B cell (primary cell): Measurements from ENCODE around the gene C5orf52. TPM values are rescaled to one million over a fixed set of nuclear protein-coding genes. Genes with fewer than 3 reads are reported as not detected.
"Not testable (repeated sequence)": the region's sequence is repeated elsewhere in the genome, so short reads cannot be mapped to it uniquely, and the experiment has no call there.

ENCODE experiments used
- ATAC-seq: fragments of 200-7000 bp; cut with Tn5 transposase; one replicate; pipeline ENCODE4 v1.10.0; 2021; ENCODE audit warnings: low read depth, mild to moderate bottlenecking, moderate number of reproducible peaks, moderate library complexity
- CTCF ChIA-PET: fragments of 350-600 bp; sonication (Branson Sonifier 250); formaldehyde crosslinking; loops from one replicate; lab custom pipeline; 2021; ENCODE audit warnings: antibody characterized with exemption, inconsistent platforms; lab: Charles Lee
- POLR2A ChIA-PET: fragments of 350-600 bp; sonication (Branson Sonifier 250); formaldehyde crosslinking; loops from one replicate; lab custom pipeline; 2021; ENCODE audit warnings: antibody characterized with exemption; lab: Charles Lee
- DNase-seq: peaks from one replicate; pipeline ENCODE4 v3.0.0; 2013
- H2AFZ ChIP-seq: 2 replicates; pipeline ENCODE4 v1.6.1; 2012; ENCODE audit warnings: mild to moderate bottlenecking, low read depth, low read length; ENCODE audit not compliant: insufficient read depth, poor library complexity, severe bottlenecking
- H3K27ac ChIP-seq, 2 donors: 1 replicate in 1 of 2; 2 replicates in 1 of 2; pipeline ENCODE4 v1.5.1; 2012 to 2013; ENCODE audit warnings: low read length in 2 of 2, mild to moderate bottlenecking in 2 of 2, moderate library complexity in 1 of 2
- H3K27me3 ChIP-seq, 4 experiments: fragments of 200-600 bp in 1 of 4; sonication (generic) in 1 of 4; replicated peaks in 1 of 4; 1 replicate in 2 of 4; 2 replicates in 2 of 4; pipeline versions ENCODE4 v1.6.1 to v1.7.0; 2013 to 2016; ENCODE audit warnings: low read length in 3 of 4, mild to moderate bottlenecking in 2 of 4, mixed read lengths in 1 of 4, moderate library complexity in 1 of 4; ENCODE audit not compliant: insufficient read depth in 4 of 4, control insufficient read depth in 3 of 4; ENCODE audit errors: control extremely low read depth in 1 of 4
- H3K36me3 ChIP-seq, 2 experiments: replicated peaks in 1 of 2; 1 replicate in 1 of 2; 2 replicates in 1 of 2; pipeline versions ENCODE4 v1.6.1 to v1.7.1; 2013; ENCODE audit warnings: low read length in 1 of 2; ENCODE audit not compliant: insufficient read depth in 2 of 2, control insufficient read depth in 1 of 2; ENCODE audit errors: control extremely low read depth in 1 of 2, extremely low read depth in 1 of 2
- H3K4me1 ChIP-seq, 2 donors: fragments of 200-600 bp in 1 of 2; sonication (generic) in 1 of 2; 1 replicate in 1 of 2; 2 replicates in 1 of 2; pipeline versions ENCODE4 v1.5.1 to v1.6.1; 2013 to 2017; ENCODE audit warnings: low read length in 2 of 2; ENCODE audit not compliant: control insufficient read depth in 2 of 2, insufficient read depth in 2 of 2
- H3K4me2 ChIP-seq: replicated peaks from 2 replicates; pipeline ENCODE3; 2012; ENCODE audit warnings: mild to moderate bottlenecking, low read depth, low read length; ENCODE audit not compliant: poor library complexity, severe bottlenecking
- H3K4me3 ChIP-seq, 5 experiments: fragments of 200-600 bp in 1 of 5; sonication (generic) in 1 of 5; 1 replicate in 3 of 5; 2 replicates in 2 of 5; pipeline versions ENCODE4 v1.5.1 to v1.7.0; 2011 to 2016; ENCODE audit warnings: low read length in 4 of 5, mild to moderate bottlenecking in 4 of 5, low read depth in 2 of 5, control low read depth in 1 of 5, moderate library complexity in 1 of 5; ENCODE audit not compliant: insufficient read depth in 1 of 5; ENCODE audit errors: control extremely low read depth in 1 of 5, extremely low read depth in 1 of 5
- H3K79me2 ChIP-seq: fragments of 200-600 bp; sonication (generic); one replicate; pipeline ENCODE4 v1.6.0; 2016; ENCODE audit warnings: low read length; ENCODE audit not compliant: control insufficient read depth, insufficient read depth
- H3K9ac ChIP-seq: fragments of 200-600 bp; sonication (generic); 2 replicates; pipeline ENCODE4 v1.6.1; 2017; ENCODE audit warnings: mild to moderate bottlenecking, low read length, moderate library complexity
- H3K9me3 ChIP-seq, 3 donors: one replicate each; pipeline versions ENCODE4 v1.6.1 to v1.7.1; 2013; ENCODE audit warnings: low read length in 2 of 3; ENCODE audit not compliant: control insufficient read depth in 2 of 3, insufficient read depth in 1 of 3; ENCODE audit errors: control extremely low read depth in 1 of 3
- H4K20me1 ChIP-seq: 2 replicates; pipeline ENCODE4 v1.6.0; 2012; ENCODE audit warnings: mild to moderate bottlenecking, low read length; ENCODE audit not compliant: insufficient read depth, control insufficient read depth, poor library complexity, severe bottlenecking
- H3K27ac Mint-ChIP-seq: one replicate; pipeline ENCODE4 v1.8.0; 2021; ENCODE audit warnings: mixed read lengths
- H3K27me3 Mint-ChIP-seq: one replicate; pipeline ENCODE4 v1.8.0; 2021; ENCODE audit warnings: mixed read lengths
- H3K4me1 Mint-ChIP-seq: one replicate; pipeline ENCODE4 v1.8.0; 2021; ENCODE audit warnings: mixed read lengths
- H3K4me3 Mint-ChIP-seq: one replicate; pipeline ENCODE4 v1.8.0; 2021; ENCODE audit warnings: mixed read lengths
- H3K9me3 Mint-ChIP-seq: one replicate; pipeline ENCODE4 v1.8.0; 2022; ENCODE audit warnings: mixed read lengths; ENCODE audit not compliant: insufficient read depth
- CTCF ChIP-seq: fragments of 200-600 bp; IDR thresholded peaks from one replicate; pipeline ENCODE4 v1.8.0; 2022; ENCODE audit warnings: antibody characterized with exemption, mild to moderate bottlenecking
- EZH2 ChIP-seq: IDR thresholded peaks from 2 replicates; pipeline ENCODE4 v1.6.1; 2012; ENCODE audit warnings: borderline replicate concordance, low read depth, mild to moderate bottlenecking, moderate library complexity, low read length; ENCODE audit not compliant: insufficient read depth, poor library complexity, severe bottlenecking
- WGBS: methylation state at CpG from one replicate; pipeline ENCODE4 v1.1.5; 2013; ENCODE audit warnings: missing lambda C conversion rate; ENCODE audit not compliant: insufficient coverage; 5-methylcytosine and 5-hydroxymethylcytosine counted together
- intact Hi-C: fragments of 100-400 bp; cut with micrococcal nuclease; formaldehyde crosslinking; loops from one replicate; pipeline ENCODE4 v1.10.0; 2022
- polyA plus RNA-seq: library from polyadenylated mRNA; depleted of rRNA; stranded (reverse); fragments of >200 nt; gene quantifications from 2 replicates; pipeline ENCODE4 v1.2.3, GENCODE V29; 2012
- total RNA-seq, 2 donors: library from RNA; stranded (reverse); fragments of 120-200 nt in 1 of 2; gene quantifications; 1 replicate in 1 of 2; 2 replicates in 1 of 2; pipeline versions ENCODE4 v1.2.3 to v1.2.4, GENCODE V29; 2013 to 2022

Gene C5orf52
- total and polyA plus RNA-seq, 2 donors (not counting 1 experiment from before 2014, with no cell fraction given), result not detected

- Mint-ChIP-seq H3K4me3 (no peak overlapping the region), H3K4me1 (peaks cover 2% of the 10 kb centered on the region), H3K27ac (no peak overlapping the region), H3K27me3 (no peaks in the 10 kb centered on the region), H3K9me3 (no peaks in the 10 kb centered on the region)
- Histone ChIP-seq H3K9me3 (no peaks in the 10 kb centered on the region), H3K4me1 (no peaks in the 10 kb centered on the region), H3K27me3 (no peaks in the 10 kb centered on the region), H2AFZ (no peak overlapping the region), H4K20me1 (no peaks in the 10 kb centered on the region), H3K4me2 (no peak overlapping the region), H3K36me3 (no peaks in the 10 kb centered on the region), H3K27ac (no peak overlapping the region), H3K4me3 (no peak overlapping the region), H3K9ac (no peak overlapping the region), H3K79me2 (no peaks in the 10 kb centered on the region)
- DNase-seq (no peak), ATAC-seq (no peak)
- TF ChIP-seq EZH2 (no peak), CTCF (no peak)
- POLR2A ChIA-PET, result interaction anchor here (0.6 kb wide), 1 partner anchor 130 kb away, joined by 8 read pairs; no protein-coding TSS in a partner anchor
- CTCF ChIA-PET, result interaction anchor here (0.7 to 2.0 kb wide), 4 partner anchors 8 to 347 kb away, joined by 3 to 5 read pairs (median 4); no protein-coding TSS in a partner anchor
- WGBS, result 81% methylated on average over 3 of the region's 3 CpGs
- intact Hi-C loops, result no loop called here
These were observed 10.9 kb downstream of the C5orf52 start for GRCh38 chr5:157682257-157682656.

- CTCF ChIA-PET, H4K20me1 ChIP-seq, H3K9me3 Mint-ChIP-seq, H3K4me1 ChIP-seq, H3K27me3 Mint-ChIP-seq, H3K36me3 ChIP-seq, H3K27me3 ChIP-seq, H3K4me1 Mint-ChIP-seq, H3K27ac Mint-ChIP-seq, H3K4me3 Mint-ChIP-seq, POLR2A ChIA-PET, H3K79me2 ChIP-seq, H3K4me3 ChIP-seq, intact Hi-C loops, H3K27ac ChIP-seq, H3K9ac ChIP-seq, ATAC-seq, H2AFZ ChIP-seq, DNase-seq, H3K4me2 ChIP-seq: not testable (repeated sequence)
- peaks cover 0 to 12% (median 0%) of the 10 kb centered on the region in 3 donors for H3K9me3 ChIP-seq
- 100% methylated on average over 7 of the region's 14 CpGs for WGBS
These were observed 15.2 kb downstream of the C5orf52 start for GRCh38 chr5:157686276-157687197.
